NT2/D1 (cell line): ENCODE results near the gene ZNF800.

Experiments used
- SUZ12 ChIP-seq: IDR thresholded peaks from 2 replicates; pipeline ENCODE4 v1.6.1; 2011; ENCODE audit not compliant: insufficient read length, insufficient read depth; ENCODE audit errors: extremely low read depth
- YY1 ChIP-seq: IDR thresholded peaks from 2 replicates; pipeline ENCODE4 v1.6.1; 2011; ENCODE audit not compliant: insufficient read length, insufficient read depth
- ZNF274 ChIP-seq: IDR thresholded peaks from 2 replicates; pipeline ENCODE4 v1.6.1; 2011; ENCODE audit warnings: mild to moderate bottlenecking, low read depth, low read length

DNA sequence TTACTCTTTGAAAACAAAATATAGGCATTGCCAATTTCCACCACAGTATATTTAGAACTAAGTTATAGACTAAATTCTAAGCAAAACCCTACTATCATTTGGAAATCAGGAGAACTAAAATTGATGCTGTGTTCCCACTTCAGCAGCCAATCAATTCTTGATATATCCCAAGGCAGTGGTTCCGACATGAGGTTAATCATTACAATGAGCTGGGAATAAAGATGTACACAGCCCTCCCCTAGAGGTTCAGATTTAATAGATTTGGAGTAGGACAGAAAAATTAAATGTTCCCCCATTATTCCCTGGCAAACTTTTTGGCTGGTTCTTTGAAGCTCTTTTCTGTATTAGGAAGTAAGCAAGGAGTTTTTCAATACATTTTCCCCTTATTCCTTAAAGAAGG is 15.1 kb downstream of the ZNF800 start:
- TF ChIP-seq ZNF274 (no peak), YY1 (no peak), SUZ12 (no peak)
